Upper lobe of left lung (tissue), 4 donors: ENCODE measurements around the gene CCDC33.

Source experiments
- EP300 ChIP-seq, 4 donors: sonication (generic); formaldehyde crosslinking; IDR thresholded peaks; one replicate each; pipeline ENCODE4 v1.5.1; 2017; ENCODE audit warnings: antibody characterized with exemption in 4 of 4, control low read depth in 2 of 4
- POLR2A ChIP-seq, 4 donors: fragments of 450-650 bp; IDR thresholded peaks; one replicate each; pipeline ENCODE4 v1.5.1; 2016 to 2017; ENCODE audit warnings: antibody characterized with exemption in 4 of 4, mild to moderate bottlenecking in 2 of 4
- POLR2AphosphoS5 ChIP-seq, 2 donors: sonication (generic); formaldehyde crosslinking; IDR thresholded peaks; one replicate each; pipeline ENCODE4 v1.5.1; 2017; ENCODE audit warnings: antibody characterized with exemption in 2 of 2
- TF ChIP-seq, protein P1 (sequence below), 6 experiments: fragments of 450-650 bp in 4 of 6; fragments of 200-600 bp in 2 of 6; sonication (generic) in 2 of 6; IDR thresholded peaks; one replicate each; pipeline ENCODE4 v1.5.1; 2016 to 2019; ENCODE audit warnings: antibody characterized with exemption in 6 of 6

DNA sequence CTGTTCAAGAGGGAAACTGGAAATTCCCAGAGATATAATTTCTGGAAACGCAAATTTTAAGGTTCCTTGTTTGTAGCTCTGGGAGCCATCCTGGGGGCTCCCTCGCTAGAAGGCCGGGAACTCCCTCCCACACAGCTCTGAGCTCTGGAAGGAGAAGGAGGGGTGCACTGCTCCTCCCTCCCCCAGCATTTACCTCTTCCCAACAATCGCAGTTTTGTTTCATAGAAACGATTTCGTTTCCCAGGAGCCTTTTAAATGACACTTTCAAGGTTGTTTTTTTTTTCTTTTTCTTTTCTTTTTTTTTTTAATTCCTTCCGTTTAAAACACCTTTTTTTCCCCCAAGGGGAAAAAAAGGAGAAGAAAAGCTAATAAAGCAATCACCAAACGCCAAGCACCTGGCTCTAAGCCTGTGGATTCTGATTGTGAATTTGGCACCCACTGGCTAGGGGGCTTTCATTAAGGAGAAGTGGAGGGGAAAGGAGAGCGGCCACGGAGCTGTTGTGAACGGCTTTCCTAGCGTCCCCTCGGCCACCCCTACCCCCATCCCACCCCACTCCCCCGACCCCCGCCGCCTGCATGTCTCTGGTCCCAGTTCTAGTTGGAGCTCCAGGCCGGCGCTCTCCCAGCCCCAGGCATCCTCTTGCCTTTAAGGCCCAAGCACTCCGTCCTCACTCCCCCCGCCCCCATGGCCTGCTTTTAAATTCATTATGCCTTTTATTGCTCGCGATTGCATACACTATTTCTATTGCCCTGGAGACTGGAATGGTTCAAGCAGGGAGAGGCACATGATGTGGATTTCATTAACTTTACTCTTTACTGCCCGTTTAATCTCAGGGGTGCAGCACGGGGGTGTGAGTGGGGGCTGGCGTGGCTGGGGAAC is 13.6 kb upstream of the CCDC33 start:
- TF ChIP-seq, protein P1, sequence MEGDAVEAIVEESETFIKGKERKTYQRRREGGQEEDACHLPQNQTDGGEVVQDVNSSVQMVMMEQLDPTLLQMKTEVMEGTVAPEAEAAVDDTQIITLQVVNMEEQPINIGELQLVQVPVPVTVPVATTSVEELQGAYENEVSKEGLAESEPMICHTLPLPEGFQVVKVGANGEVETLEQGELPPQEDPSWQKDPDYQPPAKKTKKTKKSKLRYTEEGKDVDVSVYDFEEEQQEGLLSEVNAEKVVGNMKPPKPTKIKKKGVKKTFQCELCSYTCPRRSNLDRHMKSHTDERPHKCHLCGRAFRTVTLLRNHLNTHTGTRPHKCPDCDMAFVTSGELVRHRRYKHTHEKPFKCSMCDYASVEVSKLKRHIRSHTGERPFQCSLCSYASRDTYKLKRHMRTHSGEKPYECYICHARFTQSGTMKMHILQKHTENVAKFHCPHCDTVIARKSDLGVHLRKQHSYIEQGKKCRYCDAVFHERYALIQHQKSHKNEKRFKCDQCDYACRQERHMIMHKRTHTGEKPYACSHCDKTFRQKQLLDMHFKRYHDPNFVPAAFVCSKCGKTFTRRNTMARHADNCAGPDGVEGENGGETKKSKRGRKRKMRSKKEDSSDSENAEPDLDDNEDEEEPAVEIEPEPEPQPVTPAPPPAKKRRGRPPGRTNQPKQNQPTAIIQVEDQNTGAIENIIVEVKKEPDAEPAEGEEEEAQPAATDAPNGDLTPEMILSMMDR (IDR thresholded peaks at IDR 0.05): no peak
- TF ChIP-seq POLR2A (IDR thresholded peaks at IDR 0.05) (no peak), POLR2AphosphoS5 (IDR thresholded peaks at IDR 0.05) (no peak), EP300 (IDR thresholded peaks at IDR 0.05) (no peak)
